Measurements from ENCODE around the gene PIP5K1A. TPM values are rescaled to one million over a fixed set of nuclear protein-coding genes. Genes with fewer than 3 reads are reported as not detected.

Gene PIP5K1A
- total and polyA plus RNA-seq, 9 of the 15 experiments (the other 6 are each of a cell fraction or from before 2014, with no cell fraction given) = 1.9 to 42.4 (median 18.8) TPM

- TF ChIP-seq GABPA (tag; conservative IDR thresholded peaks at IDR 0.05; ENCODE audit: low read depth) (no peak), CXXC5 (CRISPR knock-in tag; IDR thresholded peaks at IDR 0.05) (peak; percentile 43), U2AF1 (optimal IDR thresholded peaks at IDR 0.05; ENCODE audit: low read depth, low read length) (no peak), TRIM25 (IDR thresholded peaks at IDR 0.05; ENCODE audit: borderline replicate concordance) (no peak), KAT7 (CRISPR knock-in tag; IDR thresholded peaks at IDR 0.05; ENCODE audit: borderline replicate concordance) (no peak), SNIP1 (IDR thresholded peaks at IDR 0.05; ENCODE audit: low read depth) (no peak), TAF15 (IDR thresholded peaks at IDR 0.05; ENCODE audit: low read depth, low read length) (no peak), ZFP91 (CRISPR knock-in tag; IDR thresholded peaks at IDR 0.05) (no peak), LARP7 (IDR thresholded peaks at IDR 0.05) (no peak), FOXK1 (CRISPR knock-in tag; IDR thresholded peaks at IDR 0.05; ENCODE audit: borderline replicate concordance) (no peak), ZNF146 (CRISPR knock-in tag; IDR thresholded peaks at IDR 0.05; ENCODE audit: unreplicated experiment) (no peak), RFX1 (IDR thresholded peaks at IDR 0.05) (no peak), HDAC6 (IDR thresholded peaks at IDR 0.05; ENCODE audit: low read depth, low read length) (no peak), HLTF (IDR thresholded peaks at IDR 0.05) (no peak), MTA2 (IDR thresholded peaks at IDR 0.05; ENCODE audit: low read depth) (peak; percentile 35; the same call in 1 of the 2 replicates), SP1 (CRISPR knock-in tag; IDR thresholded peaks at IDR 0.05) (peak; percentile 54; the same call in 1 of the 2 replicates), ELK3 (CRISPR knock-in tag; IDR thresholded peaks at IDR 0.05) (no peak)
- TF ChIP-seq, protein P1, sequence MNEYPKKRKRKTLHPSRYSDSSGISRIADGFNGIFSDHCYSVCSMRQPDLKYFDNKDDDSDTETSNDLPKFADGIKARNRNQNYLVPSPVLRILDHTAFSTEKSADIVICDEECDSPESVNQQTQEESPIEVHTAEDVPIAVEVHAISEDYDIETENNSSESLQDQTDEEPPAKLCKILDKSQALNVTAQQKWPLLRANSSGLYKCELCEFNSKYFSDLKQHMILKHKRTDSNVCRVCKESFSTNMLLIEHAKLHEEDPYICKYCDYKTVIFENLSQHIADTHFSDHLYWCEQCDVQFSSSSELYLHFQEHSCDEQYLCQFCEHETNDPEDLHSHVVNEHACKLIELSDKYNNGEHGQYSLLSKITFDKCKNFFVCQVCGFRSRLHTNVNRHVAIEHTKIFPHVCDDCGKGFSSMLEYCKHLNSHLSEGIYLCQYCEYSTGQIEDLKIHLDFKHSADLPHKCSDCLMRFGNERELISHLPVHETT (CRISPR knock-in tag; conservative IDR thresholded peaks at IDR 0.05 in 1 of 2, IDR thresholded peaks at IDR 0.05 in 1 of 2) = no peak
- TF ChIP-seq, protein P2, sequence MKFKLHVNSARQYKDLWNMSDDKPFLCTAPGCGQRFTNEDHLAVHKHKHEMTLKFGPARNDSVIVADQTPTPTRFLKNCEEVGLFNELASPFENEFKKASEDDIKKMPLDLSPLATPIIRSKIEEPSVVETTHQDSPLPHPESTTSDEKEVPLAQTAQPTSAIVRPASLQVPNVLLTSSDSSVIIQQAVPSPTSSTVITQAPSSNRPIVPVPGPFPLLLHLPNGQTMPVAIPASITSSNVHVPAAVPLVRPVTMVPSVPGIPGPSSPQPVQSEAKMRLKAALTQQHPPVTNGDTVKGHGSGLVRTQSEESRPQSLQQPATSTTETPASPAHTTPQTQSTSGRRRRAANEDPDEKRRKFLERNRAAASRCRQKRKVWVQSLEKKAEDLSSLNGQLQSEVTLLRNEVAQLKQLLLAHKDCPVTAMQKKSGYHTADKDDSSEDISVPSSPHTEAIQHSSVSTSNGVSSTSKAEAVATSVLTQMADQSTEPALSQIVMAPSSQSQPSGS (CRISPR knock-in tag; IDR thresholded peaks at IDR 0.05) = no peak
Measured at GRCh38 chr1:151198254-151199127, at the start of gene PIP5K1A (continued).

All from K562 (cell line).